Progenitor cell of endocrine pancreas (in vitro differentiated cells): ENCODE results near the gene NR1D2. TPM values are rescaled to one million over a fixed set of nuclear protein-coding genes. Genes with fewer than 3 reads are reported as not detected.

Experiments used
- DNase-seq: peaks from one replicate; pipeline ENCODE4 v3.0.0; 2021; ENCODE audit warnings: low spot score; ENCODE audit not compliant: unreplicated experiment
- H3K27ac Mint-ChIP-seq: 2 replicates; pipeline ENCODE4 v1.8.0; 2021; ENCODE audit warnings: mild to moderate bottlenecking, moderate library complexity, mixed read lengths
- H3K27me3 Mint-ChIP-seq: 2 replicates; pipeline ENCODE4 v1.8.0; 2021; ENCODE audit warnings: mixed read lengths
- H3K36me3 Mint-ChIP-seq: 2 replicates; pipeline ENCODE4 v1.8.0; 2022; ENCODE audit warnings: mixed read lengths; ENCODE audit not compliant: insufficient read depth
- H3K4me1 Mint-ChIP-seq: 2 replicates; pipeline ENCODE4 v1.8.0; 2021; ENCODE audit warnings: low read depth, mixed read lengths
- H3K4me3 Mint-ChIP-seq: 2 replicates; pipeline ENCODE4 v1.8.0; 2021; ENCODE audit warnings: low read depth, mild to moderate bottlenecking, moderate library complexity, mixed read lengths
- H3K9me3 Mint-ChIP-seq: 2 replicates; pipeline ENCODE4 v1.8.0; 2021; ENCODE audit warnings: low read depth, mixed read lengths
- total RNA-seq: library from RNA; stranded (reverse); gene quantifications from 2 replicates; pipeline ENCODE4 v1.2.1, GENCODE V29; 2021
- TF ChIP-seq, protein P1 (sequence below): fragments of 200-600 bp; sonication (generic); IDR thresholded peaks from one replicate; pipeline ENCODE4 v1.5.0; 2021; ENCODE audit warnings: antibody characterized with exemption, mild to moderate bottlenecking; ENCODE audit not compliant: unreplicated experiment

Gene NR1D2
- total RNA-seq, 1 donor from 2014 or later: 14.9 TPM

DNA sequence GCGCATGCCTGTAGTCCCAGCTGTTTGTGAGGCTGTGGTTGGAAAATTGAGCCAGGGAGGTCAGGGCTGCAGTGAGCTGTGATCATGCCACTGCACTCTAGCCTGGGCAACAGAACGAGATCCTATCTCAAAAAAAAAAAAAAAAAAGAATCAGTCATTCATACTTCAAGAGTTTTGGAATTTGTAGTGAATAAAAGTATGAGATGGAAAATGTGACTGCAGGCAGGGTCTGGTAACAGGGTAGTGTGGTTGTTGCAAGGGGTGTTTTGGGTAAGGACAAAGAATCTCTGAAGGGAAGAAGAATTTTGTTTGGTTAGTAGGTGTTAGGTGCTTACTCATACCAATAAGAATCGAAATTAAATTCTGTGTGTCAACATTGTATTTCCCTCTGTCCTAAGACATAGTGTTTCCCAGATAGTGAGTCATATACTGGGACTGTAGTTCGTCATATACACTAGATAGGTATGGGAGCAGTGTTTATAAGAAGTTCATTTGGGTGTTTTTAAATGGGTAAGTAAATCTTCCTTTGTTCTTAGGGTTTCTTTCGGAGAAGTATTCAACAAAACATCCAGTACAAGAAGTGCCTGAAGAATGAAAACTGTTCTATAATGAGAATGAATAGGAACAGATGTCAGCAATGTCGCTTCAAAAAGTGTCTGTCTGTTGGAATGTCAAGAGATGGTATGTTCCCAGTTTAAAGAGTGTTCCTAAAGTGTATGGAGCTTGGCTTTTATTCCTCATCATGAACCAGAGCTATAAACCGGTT is 14.2 kb downstream of the NR1D2 start:
- H3K27me3 Mint-ChIP-seq: no peaks in the 10 kb centered on the region
- H3K4me1 Mint-ChIP-seq: peaks cover 22% of the 10 kb centered on the region
- no peak overlapping the region for H3K27ac Mint-ChIP-seq
- H3K36me3 Mint-ChIP-seq: peaks cover 38% of the 10 kb centered on the region
- H3K9me3 Mint-ChIP-seq: no peaks in the 10 kb centered on the region
- H3K4me3 Mint-ChIP-seq: no peak overlapping the region
- TF ChIP-seq, protein P1, sequence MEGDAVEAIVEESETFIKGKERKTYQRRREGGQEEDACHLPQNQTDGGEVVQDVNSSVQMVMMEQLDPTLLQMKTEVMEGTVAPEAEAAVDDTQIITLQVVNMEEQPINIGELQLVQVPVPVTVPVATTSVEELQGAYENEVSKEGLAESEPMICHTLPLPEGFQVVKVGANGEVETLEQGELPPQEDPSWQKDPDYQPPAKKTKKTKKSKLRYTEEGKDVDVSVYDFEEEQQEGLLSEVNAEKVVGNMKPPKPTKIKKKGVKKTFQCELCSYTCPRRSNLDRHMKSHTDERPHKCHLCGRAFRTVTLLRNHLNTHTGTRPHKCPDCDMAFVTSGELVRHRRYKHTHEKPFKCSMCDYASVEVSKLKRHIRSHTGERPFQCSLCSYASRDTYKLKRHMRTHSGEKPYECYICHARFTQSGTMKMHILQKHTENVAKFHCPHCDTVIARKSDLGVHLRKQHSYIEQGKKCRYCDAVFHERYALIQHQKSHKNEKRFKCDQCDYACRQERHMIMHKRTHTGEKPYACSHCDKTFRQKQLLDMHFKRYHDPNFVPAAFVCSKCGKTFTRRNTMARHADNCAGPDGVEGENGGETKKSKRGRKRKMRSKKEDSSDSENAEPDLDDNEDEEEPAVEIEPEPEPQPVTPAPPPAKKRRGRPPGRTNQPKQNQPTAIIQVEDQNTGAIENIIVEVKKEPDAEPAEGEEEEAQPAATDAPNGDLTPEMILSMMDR: no peak
- DNase-seq: no peak

DNA sequence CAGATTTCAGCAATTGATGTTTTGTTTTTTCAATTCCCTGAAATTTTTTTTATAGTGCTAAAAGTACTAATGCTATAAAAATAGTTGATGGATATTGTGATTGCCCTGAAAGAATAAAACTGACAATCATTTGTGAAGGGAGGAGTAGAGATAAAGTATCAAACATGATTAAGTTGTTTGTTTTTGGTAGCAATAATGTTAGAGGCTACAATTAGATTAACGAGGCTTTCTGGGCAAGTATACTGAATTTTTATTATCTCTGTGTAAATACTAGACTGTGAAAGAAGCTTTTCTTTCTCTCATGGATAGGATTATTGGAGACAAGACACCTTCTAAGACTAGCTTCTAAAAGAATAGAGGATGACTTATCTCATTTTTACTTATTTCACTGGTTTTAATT is 15.6 kb downstream of the NR1D2 start:
- peaks cover 33% of the 10 kb centered on the region for H3K36me3 Mint-ChIP-seq
- H3K27me3 Mint-ChIP-seq: no peaks in the 10 kb centered on the region
- peaks cover 13% of the 10 kb centered on the region for H3K4me1 Mint-ChIP-seq
- TF ChIP-seq, protein P1: no peak
- no peak overlapping the region for H3K27ac Mint-ChIP-seq
- no peak overlapping the region for H3K4me3 Mint-ChIP-seq
- DNase-seq: no peak
- no peaks in the 10 kb centered on the region for H3K9me3 Mint-ChIP-seq

DNA sequence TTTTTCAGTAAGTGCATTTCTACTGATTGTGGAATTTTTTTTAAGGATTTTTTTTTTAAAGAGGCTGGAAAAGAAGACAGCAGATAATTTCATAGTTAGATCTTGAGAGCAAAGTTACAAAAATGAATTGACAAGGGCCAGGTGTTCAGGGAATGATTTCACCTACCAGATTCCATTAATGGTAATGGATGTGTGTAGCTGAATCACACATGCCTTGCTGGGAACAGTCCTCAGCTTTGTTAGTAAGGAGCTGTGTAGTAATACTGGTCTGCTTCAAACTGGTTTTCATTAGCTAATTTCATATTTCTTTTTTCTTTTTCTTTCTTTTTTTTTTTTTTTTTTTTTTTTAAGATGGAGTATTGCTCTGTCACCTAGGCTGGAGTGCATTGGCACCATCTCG is 16.0 kb downstream of the NR1D2 start:
- no peak for DNase-seq
- Mint-ChIP-seq H3K27me3 (no peaks in the 10 kb centered on the region), H3K4me3 (no peak overlapping the region), H3K36me3 (peaks cover 35% of the 10 kb centered on the region), H3K27ac (no peak overlapping the region), H3K4me1 (peaks cover 13% of the 10 kb centered on the region), H3K9me3 (no peaks in the 10 kb centered on the region)
- TF ChIP-seq, protein P1: no peak

DNA sequence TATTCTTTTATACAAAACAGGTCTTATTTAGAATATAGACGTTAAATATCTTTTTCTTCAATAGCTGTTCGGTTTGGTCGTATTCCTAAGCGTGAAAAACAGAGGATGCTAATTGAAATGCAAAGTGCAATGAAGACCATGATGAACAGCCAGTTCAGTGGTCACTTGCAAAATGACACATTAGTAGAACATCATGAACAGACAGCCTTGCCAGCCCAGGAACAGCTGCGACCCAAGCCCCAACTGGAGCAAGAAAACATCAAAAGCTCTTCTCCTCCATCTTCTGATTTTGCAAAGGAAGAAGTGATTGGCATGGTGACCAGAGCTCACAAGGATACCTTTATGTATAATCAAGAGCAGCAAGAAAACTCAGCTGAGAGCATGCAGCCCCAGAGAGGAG is 16.8 kb downstream of the NR1D2 start:
- H3K4me3 Mint-ChIP-seq: no peak overlapping the region
- H3K27me3 Mint-ChIP-seq: no peaks in the 10 kb centered on the region
- TF ChIP-seq, protein P1: no peak
- no peak for DNase-seq
- H3K36me3 Mint-ChIP-seq: peaks cover 35% of the 10 kb centered on the region
- H3K4me1 Mint-ChIP-seq: peaks cover 11% of the 10 kb centered on the region
- H3K27ac Mint-ChIP-seq: no peak overlapping the region
- no peaks in the 10 kb centered on the region for H3K9me3 Mint-ChIP-seq

DNA sequence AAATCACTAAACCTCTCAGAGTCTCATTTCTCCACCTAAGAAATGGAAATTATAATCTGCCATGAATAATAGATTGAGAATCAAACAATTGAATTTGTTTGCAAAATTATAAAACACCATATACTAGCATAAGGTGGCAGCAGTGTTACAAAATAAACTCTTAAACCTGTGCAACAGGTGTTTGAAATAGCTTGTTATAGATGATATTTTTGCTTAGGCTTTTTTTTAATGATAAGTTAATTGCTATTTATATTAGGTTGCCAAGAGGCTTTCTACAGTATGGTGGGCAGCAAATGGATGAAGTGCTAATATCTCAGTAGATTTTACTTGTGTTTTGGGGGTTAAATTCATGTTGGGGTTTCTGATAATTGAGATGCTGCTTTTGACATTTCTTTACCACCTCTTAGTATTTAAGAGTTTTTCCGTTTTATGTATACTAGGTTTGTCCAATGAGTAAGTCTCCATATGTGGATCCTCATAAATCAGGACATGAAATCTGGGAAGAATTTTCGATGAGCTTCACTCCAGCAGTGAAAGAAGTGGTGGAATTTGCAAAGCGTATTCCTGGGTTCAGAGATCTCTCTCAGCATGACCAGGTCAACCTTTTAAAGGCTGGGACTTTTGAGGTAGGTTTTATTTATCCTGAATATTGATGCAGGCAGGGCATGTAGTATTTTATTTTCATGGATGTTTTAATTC is 19.6 kb downstream of the NR1D2 start:
- TF ChIP-seq, protein P1: no peak
- no peaks in the 10 kb centered on the region for H3K27me3 Mint-ChIP-seq
- peaks cover 29% of the 10 kb centered on the region for H3K36me3 Mint-ChIP-seq
- peaks cover 4% of the 10 kb centered on the region for H3K4me1 Mint-ChIP-seq
- H3K9me3 Mint-ChIP-seq: no peaks in the 10 kb centered on the region
- no peak overlapping the region for H3K4me3 Mint-ChIP-seq
- no peak overlapping the region for H3K27ac Mint-ChIP-seq
- no peak for DNase-seq
